ENCODE measurements around the gene JAK3. TPM values are rescaled to one million over a fixed set of nuclear protein-coding genes. Genes with fewer than 3 reads are reported as not detected.

Gene JAK3
- total and polyA plus RNA-seq, 2 of the 13 experiments (the other 11 are each of a cell fraction or from before 2014, with no cell fraction given) = 3.4 to 18.6 TPM

DNA sequence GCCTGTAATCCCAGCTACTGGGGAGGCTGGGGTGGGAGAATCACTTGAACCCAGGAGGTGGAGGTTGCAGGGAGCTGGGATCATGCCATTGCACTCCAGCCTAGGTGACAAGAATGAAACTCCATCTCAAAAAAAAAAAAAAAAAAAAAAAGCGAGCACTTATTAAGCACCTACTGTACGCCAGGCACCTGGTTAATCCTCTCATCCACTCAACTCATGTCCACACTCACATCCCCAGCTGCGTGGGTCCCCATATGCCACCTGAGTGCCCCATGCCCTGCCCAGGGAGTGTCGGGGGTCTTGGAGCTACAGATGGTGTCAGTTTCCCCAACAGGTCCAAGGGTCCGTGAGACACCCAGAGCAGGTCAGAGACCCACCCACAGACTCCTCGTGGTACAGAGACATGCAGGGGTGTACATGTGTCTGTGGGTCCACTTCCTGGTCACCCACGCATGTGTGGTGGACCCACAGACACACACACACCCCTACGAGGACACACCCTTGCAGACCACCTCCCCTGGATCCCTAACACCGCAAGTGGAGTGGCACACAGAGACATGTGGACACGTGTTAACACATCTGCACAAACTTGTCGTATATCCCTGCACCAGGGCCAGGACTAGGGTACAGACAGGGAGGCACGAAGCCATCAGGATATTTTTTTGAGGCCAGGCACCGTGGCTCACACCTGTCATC lies 30.0 kb downstream of the JAK3 start:
- ATAC-seq = no peak
- no peak for DNase-seq (ENCODE audit: low spot score)
- ChIA-PET POLR2A (interaction anchor here (0.7 kb wide), 1 partner anchor 24 kb away, joined by 4 read pairs; no protein-coding TSS in a partner anchor), CTCF (ENCODE audit: low intra/inter-chr PET ratio, low total read pairs) (no interaction called here)
- H3K9ac ChIP-seq (ENCODE audit: insufficient read depth, low read depth, low read length) = no peak overlapping the region
- TF ChIP-seq, protein P1, sequence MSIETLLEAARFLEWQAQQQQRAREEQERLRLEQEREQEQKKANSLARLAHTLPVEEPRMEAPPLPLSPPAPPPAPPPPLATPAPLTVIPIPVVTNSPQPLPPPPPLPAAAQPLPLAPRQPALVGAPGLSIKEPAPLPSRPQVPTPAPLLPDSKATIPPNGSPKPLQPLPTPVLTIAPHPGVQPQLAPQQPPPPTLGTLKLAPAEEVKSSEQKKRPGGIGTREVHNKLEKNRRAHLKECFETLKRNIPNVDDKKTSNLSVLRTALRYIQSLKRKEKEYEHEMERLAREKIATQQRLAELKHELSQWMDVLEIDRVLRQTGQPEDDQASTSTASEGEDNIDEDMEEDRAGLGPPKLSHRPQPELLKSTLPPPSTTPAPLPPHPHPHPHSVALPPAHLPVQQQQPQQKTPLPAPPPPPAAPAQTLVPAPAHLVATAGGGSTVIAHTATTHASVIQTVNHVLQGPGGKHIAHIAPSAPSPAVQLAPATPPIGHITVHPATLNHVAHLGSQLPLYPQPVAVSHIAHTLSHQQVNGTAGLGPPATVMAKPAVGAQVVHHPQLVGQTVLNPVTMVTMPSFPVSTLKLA (IDR thresholded peaks at IDR 0.05) = peak; percentile 48
- TF ChIP-seq, protein P2, sequence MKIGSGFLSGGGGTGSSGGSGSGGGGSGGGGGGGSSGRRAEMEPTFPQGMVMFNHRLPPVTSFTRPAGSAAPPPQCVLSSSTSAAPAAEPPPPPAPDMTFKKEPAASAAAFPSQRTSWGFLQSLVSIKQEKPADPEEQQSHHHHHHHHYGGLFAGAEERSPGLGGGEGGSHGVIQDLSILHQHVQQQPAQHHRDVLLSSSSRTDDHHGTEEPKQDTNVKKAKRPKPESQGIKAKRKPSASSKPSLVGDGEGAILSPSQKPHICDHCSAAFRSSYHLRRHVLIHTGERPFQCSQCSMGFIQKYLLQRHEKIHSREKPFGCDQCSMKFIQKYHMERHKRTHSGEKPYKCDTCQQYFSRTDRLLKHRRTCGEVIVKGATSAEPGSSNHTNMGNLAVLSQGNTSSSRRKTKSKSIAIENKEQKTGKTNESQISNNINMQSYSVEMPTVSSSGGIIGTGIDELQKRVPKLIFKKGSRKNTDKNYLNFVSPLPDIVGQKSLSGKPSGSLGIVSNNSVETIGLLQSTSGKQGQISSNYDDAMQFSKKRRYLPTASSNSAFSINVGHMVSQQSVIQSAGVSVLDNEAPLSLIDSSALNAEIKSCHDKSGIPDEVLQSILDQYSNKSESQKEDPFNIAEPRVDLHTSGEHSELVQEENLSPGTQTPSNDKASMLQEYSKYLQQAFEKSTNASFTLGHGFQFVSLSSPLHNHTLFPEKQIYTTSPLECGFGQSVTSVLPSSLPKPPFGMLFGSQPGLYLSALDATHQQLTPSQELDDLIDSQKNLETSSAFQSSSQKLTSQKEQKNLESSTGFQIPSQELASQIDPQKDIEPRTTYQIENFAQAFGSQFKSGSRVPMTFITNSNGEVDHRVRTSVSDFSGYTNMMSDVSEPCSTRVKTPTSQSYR (CRISPR knock-in tag; IDR thresholded peaks at IDR 0.05; ENCODE audit: borderline replicate concordance) = no peak
- no peak overlapping the region for H3K27ac ChIP-seq (ENCODE audit: extremely low read length, insufficient read depth, low read length)
- no peak overlapping the region for H3K4me2 ChIP-seq (ENCODE audit: low read depth, low read length)
- H2AFZ ChIP-seq (ENCODE audit: low read length) = no peak overlapping the region
- H3K4me1 ChIP-seq (ENCODE audit: insufficient read depth, low read length) = no peaks in the 10 kb centered on the region
- H3K9me3 ChIP-seq (ENCODE audit: low read length) = no peaks in the 10 kb centered on the region
- H3K79me2 ChIP-seq (ENCODE audit: insufficient read depth, low read length) = no peaks in the 10 kb centered on the region
- in situ Hi-C loops (cut with HindIII; ENCODE audit: extremely low pct_ligation_motif_present, low pct_unique_long_range_greater_than_20kb) = no loop called here
- no peak for FAIRE-seq
- no peaks in the 10 kb centered on the region for H3K36me3 ChIP-seq (replicated peaks in 1 of 2; ENCODE audit: control insufficient read depth in 1 of 2, insufficient read depth in 2 of 2, low read length in 2 of 2)
- H3K4me3 ChIP-seq (replicated peaks in 1 of 3; ENCODE audit: insufficient read depth in 1 of 3, low read depth in 2 of 3, low read length in 3 of 3) = no peak overlapping the region
- intact Hi-C loops (cut with micrococcal nuclease; ENCODE audit: unreplicated experiment) = no loop called here
- no peaks in the 10 kb centered on the region for H4K20me1 ChIP-seq (ENCODE audit: insufficient read depth, low read length)
- no TSS peak for BruUV-seq (replicated peaks)
- 35% methylated on average over 8 of the region's 13 CpGs for WGBS (ENCODE audit: low lambda C conversion rate)
- no peaks in the 10 kb centered on the region for H3K27me3 ChIP-seq (ENCODE audit: control insufficient read depth in 1 of 2, insufficient read depth in 2 of 2, low read length in 2 of 2)
